Renal cortical epithelial cell (primary cell): ENCODE measurements around the gene RAP1GAP. TPM values are rescaled to one million over a fixed set of nuclear protein-coding genes. Genes with fewer than 3 reads are reported as not detected.

Source experiments
- DNase-seq: peaks from one replicate; pipeline ENCODE4 v3.0.0-alpha.2; 2011; ENCODE audit warnings: low read depth
- total RNA-seq: library from RNA; depleted of rRNA; stranded (reverse); fragments of >200 nt; gene quantifications from 2 replicates; pipeline ENCODE4 v1.2.3, GENCODE V29; 2014

The RAP1GAP gene
- total RNA-seq, 1 donor from 2014 or later = 23.5 TPM

- DNase-seq = no peak
These were observed 59.1 kb downstream of the RAP1GAP start for GRCh38 chr1:21610027-21610426.

- DNase-seq = no peak
These were observed 60.4 kb downstream of the RAP1GAP start for GRCh38 chr1:21608798-21609197.

GRCh38 chr1:21607549-21608529 lies 61.3 kb downstream of the RAP1GAP start:
- DNase-seq = peak; percentile 73

- DNase-seq = no peak
These were observed 63.0 kb downstream of the RAP1GAP start for GRCh38 chr1:21605964-21606705.

- no peak for DNase-seq
These were observed 64.0 kb downstream of the RAP1GAP start for GRCh38 chr1:21605012-21605715.

GRCh38 chr1:21604208-21604957 lies 64.8 kb downstream of the RAP1GAP start:
- no peak for DNase-seq

- no peak for DNase-seq
These were observed 65.7 kb downstream of the RAP1GAP start for GRCh38 chr1:21603177-21604138.

GRCh38 chr1:21601278-21602048 lies 67.7 kb downstream of the RAP1GAP start:
- DNase-seq = no peak

- no peak for DNase-seq
These were observed 69.8 kb downstream of the RAP1GAP start for GRCh38 chr1:21599402-21599801.

GRCh38 chr1:21598904-21599303 lies 70.3 kb downstream of the RAP1GAP start:
- no peak for DNase-seq

- DNase-seq = no peak
These were observed 70.7 kb downstream of the RAP1GAP start for GRCh38 chr1:21598417-21598816.

- DNase-seq = no peak
These were observed 71.4 kb downstream of the RAP1GAP start for GRCh38 chr1:21597753-21598152.

- no peak for DNase-seq
These were observed 72.5 kb downstream of the RAP1GAP start for GRCh38 chr1:21596628-21597027.

GRCh38 chr1:21596174-21596573 lies 73.0 kb downstream of the RAP1GAP start:
- DNase-seq = no peak

GRCh38 chr1:21594935-21595897 lies 73.9 kb downstream of the RAP1GAP start:
- DNase-seq = peak; percentile 15

- DNase-seq = no peak
These were observed 74.7 kb downstream of the RAP1GAP start for GRCh38 chr1:21594501-21594900.

GRCh38 chr1:21593231-21593630 lies 75.9 kb downstream of the RAP1GAP start:
- DNase-seq = no peak
